ENCODE data around the gene NTSR1. TPM values are rescaled to one million over a fixed set of nuclear protein-coding genes. Genes with fewer than 3 reads are reported as not detected.

NTSR1 gene
- total RNA-seq, 1 experiment from 2014 or later, result 0.98 TPM

- Histone ChIP-seq H3K27me3 (ENCODE audit: insufficient read depth, low read depth) (no peaks in the 10 kb centered on the region), H3K79me2 (ENCODE audit: low read depth) (no peaks in the 10 kb centered on the region), H2AFZ (no peak overlapping the region), H3K4me3 (no peak overlapping the region), H3K4me2 (no peak overlapping the region), H3K27ac (no peak overlapping the region), H3K9me3 (ENCODE audit: insufficient read depth, low read depth) (no peaks in the 10 kb centered on the region), H3K9me2 (ENCODE audit: insufficient read depth) (no peaks in the 10 kb centered on the region), H3F3A (ENCODE audit: insufficient read depth, low read depth) (peaks cover 20% of the 10 kb centered on the region), H3K36me3 (ENCODE audit: low read depth) (no peaks in the 10 kb centered on the region), H3K4me1 (replicated peaks; ENCODE audit: insufficient read depth) (peaks cover 28% of the 10 kb centered on the region), H4K20me1 (ENCODE audit: insufficient read depth) (no peaks in the 10 kb centered on the region)
- BruUV-seq (replicated peaks), result no TSS peak
- TF ChIP-seq CTCF (conservative IDR thresholded peaks at IDR 0.05), result no peak
- no peak for TF ChIP-seq EZH2 (IDR thresholded peaks at IDR 0.05; ENCODE audit: low read depth)
- DNase-seq, result no peak
- POLR2A ChIA-PET (ENCODE audit: unreplicated experiment), result no interaction called here
- CTCF ChIA-PET, result no interaction called here
- intact Hi-C loops (cut with micrococcal nuclease; ENCODE audit: unreplicated experiment), result loop anchor here (5.0 kb wide), 1 partner anchor 42 kb away; no protein-coding TSS in a partner anchor
These were observed 35.2 kb downstream of the NTSR1 start for GRCh38 chr20:62743777-62744317.

GRCh38 chr20:62744741-62745191, 36.1 kb downstream of the NTSR1 start:
- no TSS peak for BruUV-seq (replicated peaks)
- no peaks in the 10 kb centered on the region for H3K9me3 ChIP-seq (ENCODE audit: insufficient read depth, low read depth)
- H3K4me1 ChIP-seq (replicated peaks; ENCODE audit: insufficient read depth), result peaks cover 19% of the 10 kb centered on the region
- H3K9me2 ChIP-seq (ENCODE audit: insufficient read depth), result no peaks in the 10 kb centered on the region
- H4K20me1 ChIP-seq (ENCODE audit: insufficient read depth), result no peaks in the 10 kb centered on the region
- no peaks in the 10 kb centered on the region for H3K36me3 ChIP-seq (ENCODE audit: low read depth)
- H3F3A ChIP-seq (ENCODE audit: insufficient read depth, low read depth), result peaks cover 11% of the 10 kb centered on the region
- TF ChIP-seq CTCF (conservative IDR thresholded peaks at IDR 0.05) (no peak), EZH2 (IDR thresholded peaks at IDR 0.05; ENCODE audit: low read depth) (no peak)
- CTCF ChIA-PET, result no interaction called here
- no peaks in the 10 kb centered on the region for H3K79me2 ChIP-seq (ENCODE audit: low read depth)
- intact Hi-C loops (cut with micrococcal nuclease; ENCODE audit: unreplicated experiment), result loop anchor here (5.0 kb wide), 1 partner anchor 42 kb away; no protein-coding TSS in a partner anchor
- H2AFZ ChIP-seq, result no peak overlapping the region
- no peak overlapping the region for H3K4me3 ChIP-seq
- H3K27ac ChIP-seq, result no peak overlapping the region
- DNase-seq, result no peak
- H3K27me3 ChIP-seq (ENCODE audit: insufficient read depth, low read depth), result no peaks in the 10 kb centered on the region
- POLR2A ChIA-PET (ENCODE audit: unreplicated experiment), result no interaction called here
- H3K4me2 ChIP-seq, result no peak overlapping the region

- ChIA-PET POLR2A (ENCODE audit: unreplicated experiment) (no interaction called here), CTCF (no interaction called here)
- Histone ChIP-seq H3K79me2 (ENCODE audit: low read depth) (no peaks in the 10 kb centered on the region), H3K27ac (no peak overlapping the region), H3K4me3 (no peak overlapping the region), H3K9me3 (ENCODE audit: insufficient read depth, low read depth) (no peaks in the 10 kb centered on the region), H3K4me1 (replicated peaks; ENCODE audit: insufficient read depth) (peaks cover 13% of the 10 kb centered on the region), H3K36me3 (ENCODE audit: low read depth) (no peaks in the 10 kb centered on the region), H3K9me2 (ENCODE audit: insufficient read depth) (no peaks in the 10 kb centered on the region), H2AFZ (no peak overlapping the region), H3F3A (ENCODE audit: insufficient read depth, low read depth) (peaks cover 8% of the 10 kb centered on the region), H4K20me1 (ENCODE audit: insufficient read depth) (no peaks in the 10 kb centered on the region), H3K27me3 (ENCODE audit: insufficient read depth, low read depth) (no peaks in the 10 kb centered on the region), H3K4me2 (no peak overlapping the region)
- TF ChIP-seq EZH2 (IDR thresholded peaks at IDR 0.05; ENCODE audit: low read depth) (no peak), CTCF (conservative IDR thresholded peaks at IDR 0.05) (no peak)
- DNase-seq, result no peak
- intact Hi-C loops (cut with micrococcal nuclease; ENCODE audit: unreplicated experiment), result no loop called here
- no TSS peak for BruUV-seq (replicated peaks)
These were observed 36.8 kb downstream of the NTSR1 start for GRCh38 chr20:62745279-62745951.

Measured in PC-9 (cell line).